RCC 7860 (cell line): Measurements from ENCODE around the gene ZNF638.
A peak's percentile ranks its signal among the peaks of the same experiment; 100 is the strongest.
"Not testable (repeated sequence)": the region's sequence is repeated elsewhere in the genome, so short reads cannot be mapped to it uniquely, and the experiment has no call there.

Experiments
- DNase-seq: peaks from one replicate; pipeline ENCODE4 v3.0.0-alpha.2; 2015; ENCODE audit warnings: low spot score
- FAIRE-seq: peaks from 2 replicates; lab custom pipeline; 2012; peaks lifted over from hg19 to GRCh38; lab: Jason Lieb, UNC

ZNF638 gene

DNA sequence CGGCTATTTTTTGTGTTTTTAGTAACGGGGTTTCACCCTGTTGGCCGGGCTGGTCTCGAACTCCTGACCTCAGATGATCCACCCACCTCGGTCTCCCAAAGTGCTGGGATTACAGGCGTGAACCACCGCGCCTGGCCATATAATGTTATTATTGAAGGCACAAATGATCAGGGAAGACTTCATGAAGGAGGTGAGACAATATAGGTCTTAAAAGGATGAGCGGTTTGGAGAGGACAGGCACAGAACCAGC is 326 bp upstream of the ZNF638 start:
- not testable (repeated sequence) for DNase-seq, FAIRE-seq

DNA sequence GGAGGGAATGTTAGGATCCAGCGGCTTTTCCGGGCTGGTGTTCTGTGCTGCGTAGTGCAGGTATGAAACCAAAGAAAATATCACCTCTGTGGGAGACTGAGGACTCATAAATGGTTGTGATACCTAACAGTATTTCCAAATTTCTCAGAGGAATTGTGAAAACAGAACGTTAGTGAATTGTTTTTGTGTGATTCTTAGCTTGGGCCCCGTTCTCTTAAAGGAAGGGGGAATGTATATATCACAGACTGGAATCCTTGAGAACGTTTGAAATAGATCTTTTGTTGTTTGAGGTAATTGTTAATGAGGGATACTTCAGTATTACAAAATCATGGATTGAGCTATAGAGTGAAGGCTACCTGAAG is 834 bp downstream of the ZNF638 start:
- FAIRE-seq (no peak), DNase-seq (no peak)

DNA sequence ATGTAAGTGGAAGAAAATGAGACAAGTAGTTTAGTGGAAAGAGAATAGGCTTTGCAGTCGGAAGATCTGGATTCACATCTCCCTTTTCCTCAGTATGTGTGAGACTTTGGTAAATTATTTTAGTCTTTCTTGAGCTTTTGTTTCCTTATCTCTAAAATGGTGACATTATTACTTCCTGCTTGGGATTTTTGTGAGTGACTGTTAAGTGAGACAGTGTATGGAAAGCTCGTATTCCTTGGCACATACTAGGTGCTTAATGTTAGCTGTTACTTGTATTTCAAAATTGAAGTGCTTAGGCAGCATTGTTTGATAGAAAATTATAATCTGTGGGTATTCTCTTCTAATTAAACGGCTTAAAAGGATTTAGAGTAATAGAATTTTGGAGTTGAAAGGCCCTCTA is 2.0 kb downstream of the ZNF638 start:
- DNase-seq (no peak), FAIRE-seq (no peak)

DNA sequence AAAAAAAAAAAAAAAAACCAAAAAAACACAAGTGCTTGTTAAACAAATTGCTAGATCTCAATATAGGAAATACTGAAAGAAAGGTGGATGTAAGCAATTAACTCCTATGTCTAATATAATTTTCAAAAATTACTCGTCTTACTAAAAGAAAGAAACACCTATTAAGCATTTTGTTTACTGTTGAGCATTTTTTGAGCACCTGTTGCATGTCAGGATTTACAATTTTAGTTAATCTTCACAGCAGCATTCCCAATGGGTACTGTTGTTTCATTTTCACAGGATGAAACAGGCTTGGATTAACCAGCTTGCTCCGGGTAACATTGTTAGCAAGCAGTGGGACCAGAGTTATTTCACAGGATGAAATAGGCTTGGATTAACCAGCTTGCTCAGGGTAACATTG is 4.8 kb downstream of the ZNF638 start:
- no peak for FAIRE-seq
- DNase-seq, result no peak

DNA sequence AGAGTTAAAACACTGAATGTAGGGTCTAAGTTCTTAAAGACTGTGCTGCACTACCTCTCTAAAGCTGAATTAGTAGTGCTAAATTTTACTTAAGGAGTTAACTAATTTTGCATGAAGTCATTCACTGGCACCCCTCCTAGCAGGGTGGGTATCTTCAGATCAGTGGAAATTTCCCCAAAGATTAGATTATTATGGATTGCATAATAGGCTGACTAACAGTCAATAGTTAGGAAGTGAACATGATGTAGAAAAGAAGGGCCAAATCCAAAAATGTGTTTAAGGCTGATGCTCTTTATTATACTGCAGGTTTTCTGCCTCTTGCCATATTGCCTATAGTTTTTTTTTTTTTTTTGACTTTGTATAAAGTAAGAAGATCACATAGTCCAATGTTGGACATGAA is 5.2 kb downstream of the ZNF638 start:
- no peak for DNase-seq
- FAIRE-seq, result no peak

DNA sequence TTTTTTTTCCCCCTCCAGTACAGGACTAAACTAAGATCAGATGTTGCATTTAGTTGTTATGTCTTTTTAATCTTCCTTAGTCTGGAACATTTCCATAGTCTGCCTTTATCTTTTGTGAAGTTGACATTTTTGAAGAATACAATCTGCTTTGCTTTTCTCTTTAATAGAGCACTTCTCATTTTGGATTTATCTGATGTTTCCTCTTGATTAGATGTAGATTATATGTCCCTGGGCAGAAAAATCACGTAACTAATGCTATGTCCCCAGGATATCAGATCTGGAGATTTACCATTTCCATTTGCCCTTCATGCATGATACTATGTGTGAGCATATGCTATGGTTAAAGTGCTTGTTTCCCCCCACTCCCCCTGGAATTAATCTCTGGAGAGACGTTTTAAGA is 6.2 kb downstream of the ZNF638 start:
- DNase-seq (no peak), FAIRE-seq (no peak)

DNA sequence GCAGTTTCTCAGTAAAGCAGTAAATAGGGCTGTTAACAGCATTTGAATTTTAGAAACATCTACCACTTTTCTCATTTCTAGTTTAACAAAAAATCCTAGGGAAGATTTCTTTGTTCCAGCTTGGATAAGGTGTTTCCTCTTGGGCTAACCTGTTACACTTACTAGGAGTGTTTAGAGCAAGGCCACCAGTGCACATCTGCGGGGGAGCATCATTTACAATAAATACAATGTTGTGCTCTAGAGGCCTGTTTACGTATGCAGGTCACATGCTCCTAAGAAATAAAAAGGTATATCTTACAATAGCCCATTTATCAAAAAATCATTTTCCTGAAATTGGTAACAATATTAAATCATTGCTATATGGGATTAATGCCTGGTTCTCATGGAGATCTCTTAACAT is 8.1 kb downstream of the ZNF638 start:
- FAIRE-seq (no peak), DNase-seq (no peak)

DNA sequence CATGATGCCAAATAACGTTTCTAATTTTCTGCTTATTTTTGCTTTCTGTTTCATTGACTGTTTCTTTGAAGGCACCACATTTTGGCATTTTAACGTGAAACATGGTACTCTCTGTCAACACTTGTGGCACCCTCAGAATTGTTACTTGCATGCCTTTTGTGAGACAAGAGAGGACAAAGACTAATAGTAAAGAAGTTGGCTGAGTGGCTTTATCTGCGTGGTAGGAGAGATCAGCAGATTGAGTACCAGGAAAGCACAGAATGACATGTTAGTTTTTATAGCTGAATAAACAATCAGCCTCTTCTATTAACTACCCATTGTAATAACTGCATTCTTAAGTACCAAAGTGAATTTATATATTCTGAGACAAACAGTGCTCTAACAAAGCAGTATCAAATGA is 8.6 kb downstream of the ZNF638 start:
- FAIRE-seq (no peak), DNase-seq (no peak)

DNA sequence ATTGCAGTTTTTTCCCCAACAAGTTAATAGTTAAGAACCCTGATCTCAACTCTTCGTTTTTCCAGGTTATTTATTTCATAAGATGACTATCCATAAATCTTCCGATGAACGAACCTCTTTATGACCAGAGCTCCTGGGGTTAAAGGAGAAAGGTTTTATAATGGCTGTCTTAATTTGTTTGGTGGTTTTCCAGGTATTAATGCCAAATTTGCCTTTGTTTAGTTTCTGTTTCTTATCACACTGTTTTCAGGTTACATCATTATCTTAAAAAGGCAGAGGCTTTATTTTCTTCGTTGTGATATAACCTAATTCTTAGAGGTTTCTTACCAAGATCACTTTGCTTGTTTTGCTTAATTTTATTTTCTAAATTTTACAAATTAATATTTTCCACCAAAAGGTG is 10.1 kb downstream of the ZNF638 start:
- DNase-seq (no peak), FAIRE-seq (no peak)

DNA sequence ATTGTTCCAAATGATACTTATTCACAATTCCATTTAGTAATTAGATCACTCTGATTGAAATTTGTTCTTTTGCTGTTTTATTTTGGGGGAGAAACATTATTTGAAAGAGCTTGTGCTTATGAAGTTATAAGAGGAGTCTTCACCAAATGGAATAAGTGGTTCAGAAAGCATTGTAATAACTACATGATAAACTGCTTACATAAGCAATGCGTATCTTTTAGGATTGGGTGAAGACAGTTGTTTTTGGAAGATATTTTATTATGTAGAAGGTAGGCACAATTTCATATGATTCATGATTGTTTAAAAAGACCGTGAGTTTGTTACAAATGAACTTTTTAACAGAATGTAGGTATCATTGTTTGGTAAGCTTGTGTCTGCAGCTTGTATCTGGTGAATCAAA is 14.5 kb downstream of the ZNF638 start:
- no peak for DNase-seq
- no peak for FAIRE-seq

DNA sequence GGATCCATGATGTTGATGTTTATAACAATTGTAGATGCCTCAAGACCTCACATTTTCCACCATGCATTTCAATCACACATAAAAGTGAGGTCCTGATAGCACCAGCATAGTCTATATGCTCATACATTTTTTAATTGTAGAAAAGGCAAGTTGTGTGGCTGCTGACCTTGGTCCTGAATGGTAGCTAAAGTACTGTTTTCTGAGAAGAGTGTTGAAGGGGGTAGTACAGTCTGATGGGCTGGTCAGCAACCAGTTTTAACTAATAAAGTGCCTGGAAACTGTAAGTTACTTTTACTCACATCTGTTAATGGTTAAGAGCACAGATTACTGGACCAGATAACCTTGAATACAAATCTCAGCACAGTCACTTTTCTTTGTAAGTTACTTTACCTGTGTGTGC is 15.9 kb downstream of the ZNF638 start:
- no peak for DNase-seq
- FAIRE-seq, result no peak

DNA sequence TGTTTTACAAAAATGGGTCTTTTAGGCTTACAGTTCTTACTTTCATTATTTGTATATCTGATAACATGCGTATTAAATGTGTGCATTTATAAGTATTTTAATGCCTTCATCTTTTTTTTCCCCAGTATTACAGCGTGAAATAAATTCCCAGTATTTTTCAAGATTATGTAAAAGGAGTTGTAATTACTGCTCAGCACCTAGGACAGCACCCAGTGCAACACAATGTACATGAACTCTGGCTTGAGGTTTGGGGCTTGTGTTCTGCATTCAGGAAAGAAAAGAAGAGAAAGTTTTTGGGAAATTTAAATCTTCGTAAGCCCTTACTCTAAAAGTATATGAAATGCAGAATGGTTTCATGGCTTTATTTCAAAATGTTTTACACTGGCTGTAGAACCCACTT is 16.7 kb downstream of the ZNF638 start:
- no peak for DNase-seq
- no peak for FAIRE-seq

DNA sequence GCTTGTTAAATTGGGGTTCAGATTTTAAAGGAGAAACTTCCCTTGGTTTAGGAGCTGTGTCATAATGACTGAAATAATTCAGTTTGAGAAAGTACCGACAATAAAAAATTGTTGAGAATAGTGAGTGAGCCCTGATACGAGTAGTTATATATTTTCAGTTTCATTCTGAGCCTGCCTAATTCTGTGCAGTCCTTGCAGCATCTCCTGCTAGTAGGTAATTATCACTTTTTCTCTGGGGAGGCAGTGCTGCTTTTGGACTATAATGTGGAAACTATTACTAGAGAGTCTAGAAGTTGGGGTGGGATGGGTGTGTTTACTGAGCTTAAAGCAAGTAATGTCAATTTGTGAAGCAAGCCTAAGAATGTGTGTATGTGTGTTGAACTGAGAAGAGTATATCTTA is 21.7 kb downstream of the ZNF638 start:
- FAIRE-seq (no peak), DNase-seq (no peak)

DNA sequence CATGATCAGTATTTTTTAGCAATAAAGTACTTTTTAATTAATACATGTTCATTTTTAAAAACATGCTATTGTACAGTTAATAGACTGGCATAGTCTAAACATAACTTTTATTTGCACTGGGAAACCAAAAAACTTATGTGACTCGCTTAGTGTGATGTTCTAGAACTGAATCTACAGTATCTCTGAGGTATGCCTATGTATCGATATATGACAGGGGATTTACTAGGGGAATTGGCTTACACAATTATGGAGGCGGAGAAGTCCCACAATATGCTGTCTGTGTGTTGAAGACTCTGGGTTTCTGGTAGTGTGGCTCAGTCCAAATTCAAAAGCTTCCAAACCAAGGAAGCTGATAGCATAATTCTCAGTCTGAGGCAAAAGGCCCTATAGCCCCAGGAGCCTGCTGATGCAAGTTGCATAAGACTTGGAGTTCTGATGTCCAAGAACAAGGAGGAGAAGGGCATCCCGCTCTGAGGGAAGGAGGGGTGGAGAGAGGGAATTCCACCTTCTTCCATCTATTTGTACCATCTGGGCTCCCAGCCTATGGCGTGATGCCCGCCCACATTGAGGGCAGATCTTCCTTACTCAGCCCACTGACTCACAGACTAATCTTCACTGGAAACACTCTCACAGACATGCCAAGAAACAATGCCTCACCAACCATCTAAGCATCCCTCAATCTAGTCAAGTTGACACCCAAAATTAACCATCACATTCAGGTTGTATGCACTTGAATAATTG is 27.5 kb downstream of the ZNF638 start:
- DNase-seq (no peak), FAIRE-seq (no peak)

DNA sequence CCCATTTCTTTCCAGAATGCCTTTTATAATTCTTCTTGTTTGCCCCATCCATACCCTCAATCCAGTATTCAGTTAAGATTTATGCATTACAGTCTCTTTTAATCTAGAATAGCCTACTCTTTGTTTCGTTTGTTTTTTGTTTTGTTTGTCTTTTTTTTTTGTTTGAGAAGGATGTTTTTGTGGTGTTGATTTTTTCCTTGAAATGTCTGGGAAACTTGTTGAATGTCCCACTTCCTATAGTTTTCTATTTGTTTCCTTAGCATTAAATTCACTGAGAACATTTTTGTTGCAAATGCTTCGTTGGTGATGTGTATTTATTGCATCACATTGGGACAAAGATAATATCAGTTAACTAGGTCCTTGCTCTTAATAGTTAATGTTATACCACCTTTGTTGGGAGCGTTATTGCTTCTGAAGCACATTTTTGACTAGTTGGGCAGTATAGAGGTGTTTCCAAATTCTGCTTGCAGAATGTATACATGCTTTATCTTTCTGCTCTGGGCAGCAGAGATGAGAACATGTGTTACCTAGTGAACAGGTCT is 28.9 kb downstream of the ZNF638 start:
- no peak for FAIRE-seq
- DNase-seq, result no peak

DNA sequence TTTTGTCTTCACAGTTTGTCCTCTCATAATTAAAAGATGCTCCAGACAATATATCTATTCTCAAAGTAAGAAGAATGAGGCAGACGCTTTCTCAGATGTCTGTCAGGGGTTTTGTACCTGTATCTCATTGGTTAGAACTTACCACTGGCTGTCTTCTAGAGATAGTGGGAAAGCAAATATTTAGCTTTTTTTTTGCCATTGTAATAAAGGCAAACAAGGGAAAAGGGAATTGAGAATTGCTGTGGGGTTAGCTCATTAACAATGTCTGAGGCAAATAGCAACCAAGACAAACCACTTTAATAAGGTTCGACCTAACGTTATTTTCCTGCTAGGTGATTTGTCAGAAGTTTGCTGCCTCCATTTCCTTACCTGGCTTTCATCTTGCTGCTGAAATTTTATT is 30.0 kb downstream of the ZNF638 start:
- DNase-seq, result no peak
- no peak for FAIRE-seq

DNA sequence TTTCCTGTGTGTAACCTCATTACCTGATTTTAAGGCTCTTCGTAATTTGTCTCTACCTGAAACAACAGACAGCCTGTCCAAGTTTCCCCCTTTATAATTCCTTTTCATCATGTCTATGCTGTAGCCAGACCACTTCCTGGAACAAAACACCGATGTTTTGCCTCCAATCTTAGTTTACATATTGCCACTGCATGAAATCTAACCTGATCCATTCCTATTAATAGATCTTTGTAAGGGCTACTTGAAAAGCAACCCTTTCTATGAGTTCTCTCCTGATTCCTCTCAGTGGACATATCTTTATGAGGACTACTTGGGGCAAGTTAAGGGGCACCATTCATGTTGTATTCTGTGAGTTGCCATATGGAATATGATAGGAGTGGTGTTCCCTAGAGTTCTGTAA is 30.9 kb downstream of the ZNF638 start:
- FAIRE-seq (no peak), DNase-seq (no peak)

DNA sequence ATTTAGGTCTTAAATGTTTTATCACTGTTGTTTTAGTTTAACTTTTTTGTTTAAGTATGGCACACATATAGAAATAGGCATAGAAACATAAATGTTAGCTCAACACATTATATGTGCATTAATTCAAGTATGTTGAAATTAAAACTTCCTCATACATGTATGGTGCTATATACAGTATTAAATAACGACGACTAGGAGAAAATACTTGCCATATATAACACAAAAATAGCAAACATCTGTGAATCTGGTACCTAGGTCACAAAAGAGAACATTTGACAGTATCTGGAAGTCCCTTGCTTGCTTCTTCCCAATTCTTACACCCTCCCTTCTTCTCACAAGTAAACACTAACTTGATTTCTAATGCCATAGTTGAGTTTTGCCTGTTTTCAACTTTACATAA is 38.4 kb downstream of the ZNF638 start:
- FAIRE-seq (no peak), DNase-seq (no peak)

DNA sequence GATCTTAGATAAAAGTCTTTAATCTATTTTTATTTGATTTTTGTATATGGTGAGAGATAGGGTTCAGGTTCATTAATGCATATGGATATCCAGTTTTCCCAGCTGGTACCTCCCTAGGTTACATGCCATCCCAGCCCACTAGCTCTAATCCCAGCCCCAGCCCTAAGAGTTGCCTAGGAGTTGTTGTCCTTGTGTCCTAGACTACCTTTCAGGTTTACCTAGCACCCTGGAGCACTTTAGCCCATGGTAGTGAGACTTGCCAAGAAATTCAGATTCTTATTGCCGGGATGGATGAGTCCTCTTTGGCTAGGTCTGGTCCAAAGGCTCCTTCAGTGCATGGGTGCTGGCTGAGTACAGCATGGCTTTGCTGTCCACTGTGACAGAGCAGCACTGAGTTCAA is 40.5 kb downstream of the ZNF638 start:
- FAIRE-seq (no peak), DNase-seq (no peak)

DNA sequence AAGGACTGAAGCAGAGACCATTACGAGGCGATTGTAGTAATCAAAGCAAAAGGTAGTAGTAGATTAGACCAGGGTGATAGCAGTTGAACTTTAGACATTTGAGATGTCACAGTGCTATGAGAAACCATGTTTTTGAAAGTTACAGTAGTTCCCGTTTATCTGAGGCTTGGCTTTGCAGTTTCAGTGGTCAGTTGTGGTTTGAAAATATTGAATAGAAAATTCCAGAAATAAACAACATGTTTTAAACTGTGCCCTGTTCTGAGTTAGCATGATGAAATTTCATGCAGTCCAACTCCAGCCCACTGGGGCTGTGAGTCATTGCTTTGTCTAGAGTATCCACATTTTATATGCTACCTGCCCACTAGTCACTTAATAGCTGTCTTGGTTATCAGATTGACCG is 47.5 kb downstream of the ZNF638 start:
- no peak for FAIRE-seq
- peak; percentile 33 for DNase-seq

DNA sequence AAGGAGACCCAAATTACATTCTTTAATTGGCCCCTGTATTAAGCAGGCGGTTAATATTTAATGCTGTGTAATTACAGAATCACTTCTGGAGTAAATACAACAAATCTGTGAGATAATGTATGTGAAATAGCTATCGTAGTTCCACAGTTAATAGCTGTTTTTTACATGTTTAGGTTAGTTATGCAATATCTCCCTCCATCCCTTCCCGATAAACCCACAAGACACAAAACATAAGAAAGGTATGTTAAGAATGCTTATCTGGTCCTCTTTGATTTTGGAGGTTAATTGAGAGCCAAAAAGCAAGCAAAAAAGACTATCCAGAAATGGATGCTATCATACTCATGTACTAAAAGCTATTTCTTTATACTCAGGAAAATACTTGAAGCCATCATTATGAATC is 49.1 kb downstream of the ZNF638 start:
- no peak for FAIRE-seq
- DNase-seq, result no peak

DNA sequence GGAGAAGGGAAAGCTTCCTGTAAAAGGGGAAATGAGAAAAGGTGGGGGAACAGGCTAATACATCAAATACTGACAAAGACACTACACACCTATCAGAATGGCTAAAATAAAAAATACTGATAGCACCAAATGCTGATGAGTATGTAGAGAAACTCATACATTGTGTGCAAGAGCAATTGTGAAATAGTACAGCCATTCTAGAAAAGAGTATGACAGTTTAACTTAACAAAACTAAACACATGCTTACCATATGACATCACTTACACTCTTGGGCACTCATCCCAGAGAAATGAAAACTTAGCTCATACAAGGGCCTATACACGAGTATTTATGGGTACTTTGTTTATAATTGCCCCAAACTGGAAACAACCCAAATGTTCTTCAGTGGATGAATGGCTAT is 53.4 kb downstream of the ZNF638 start:
- DNase-seq, result peak; percentile 26
- no peak for FAIRE-seq

DNA sequence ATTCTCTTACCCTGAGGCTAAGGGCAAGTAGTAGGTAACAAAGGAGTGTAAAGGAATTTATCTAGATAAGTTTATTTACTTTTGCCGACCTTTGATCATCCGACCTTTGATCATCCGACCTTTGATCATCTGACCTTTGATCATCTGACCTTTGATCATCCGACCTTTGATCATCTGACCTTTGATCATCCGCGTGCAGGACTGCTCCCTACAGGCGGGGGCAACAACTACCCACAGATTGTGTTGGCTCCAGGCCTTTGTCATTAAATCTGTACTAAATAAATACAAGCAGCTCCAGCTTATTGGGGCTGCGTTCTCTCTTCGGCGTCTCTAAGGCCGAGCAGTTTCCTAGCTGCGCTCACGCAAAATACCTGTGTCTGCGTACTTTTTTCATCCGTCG is 56.6 kb downstream of the ZNF638 start:
- DNase-seq (no peak), FAIRE-seq (no peak)
